ENCODE results near the gene KDR.

KDR gene

GRCh38 chr4:55123791-55124190, 1.6 kb downstream of the KDR start:
- DNase-seq (ENCODE audit: low read depth in 2 of 2) = no peak

GRCh38 chr4:55122235-55122634, 3.2 kb downstream of the KDR start:
- DNase-seq (ENCODE audit: low read depth in 2 of 2) = no peak

- no peak for DNase-seq (ENCODE audit: low read depth in 2 of 2)
Observed at GRCh38 chr4:55121246-55121645, 4.1 kb downstream of the KDR start.

- no peak for DNase-seq (ENCODE audit: low read depth in 2 of 2)
Observed at GRCh38 chr4:55118397-55118796, 7.0 kb downstream of the KDR start.

GRCh38 chr4:55117511-55117910, 7.9 kb downstream of the KDR start:
- DNase-seq (ENCODE audit: low read depth in 2 of 2) = no peak

GRCh38 chr4:55116450-55116849, 8.9 kb downstream of the KDR start:
- no peak for DNase-seq (ENCODE audit: low read depth in 2 of 2)

- no peak for DNase-seq (ENCODE audit: low read depth in 2 of 2)
Observed at GRCh38 chr4:55111601-55112000, 13.8 kb downstream of the KDR start.

- DNase-seq (ENCODE audit: low read depth in 2 of 2) = no peak
Observed at GRCh38 chr4:55110131-55110530, 15.3 kb downstream of the KDR start.

GRCh38 chr4:55107054-55107453, 18.3 kb downstream of the KDR start:
- no peak for DNase-seq (ENCODE audit: low read depth in 2 of 2)

- no peak for DNase-seq (ENCODE audit: low read depth in 2 of 2)
Observed at GRCh38 chr4:55103224-55103623, 22.2 kb downstream of the KDR start.

- DNase-seq (ENCODE audit: low read depth in 2 of 2) = no peak
Observed at GRCh38 chr4:55099816-55100215, 25.6 kb downstream of the KDR start.

GRCh38 chr4:55098456-55099204, 26.8 kb downstream of the KDR start:
- no peak for DNase-seq (ENCODE audit: low read depth in 2 of 2)

- DNase-seq (ENCODE audit: low read depth in 2 of 2) = no peak
Observed at GRCh38 chr4:55096619-55097018, 28.8 kb downstream of the KDR start.

- DNase-seq (ENCODE audit: low read depth in 2 of 2) = no peak
Observed at GRCh38 chr4:55096045-55096444, 29.4 kb downstream of the KDR start.

- DNase-seq (ENCODE audit: low read depth in 2 of 2) = no peak
Observed at GRCh38 chr4:55092504-55092903, 32.9 kb downstream of the KDR start.

- no peak for DNase-seq (ENCODE audit: low read depth in 2 of 2)
Observed at GRCh38 chr4:55089916-55090315, 35.5 kb downstream of the KDR start.

- no peak for DNase-seq (ENCODE audit: low read depth in 2 of 2)
Observed at GRCh38 chr4:55087913-55088260, 37.5 kb downstream of the KDR start.

- DNase-seq (ENCODE audit: low read depth in 2 of 2) = no peak
Observed at GRCh38 chr4:55087009-55087912, 38.1 kb downstream of the KDR start.

- no peak for DNase-seq (ENCODE audit: low read depth in 2 of 2)
Observed at GRCh38 chr4:55086578-55086977, 38.8 kb downstream of the KDR start.

GRCh38 chr4:55083735-55084134, 41.7 kb downstream of the KDR start:
- DNase-seq (ENCODE audit: low read depth in 2 of 2) = no peak

GRCh38 chr4:55082756-55083155, 42.6 kb downstream of the KDR start:
- no peak for DNase-seq (ENCODE audit: low read depth in 2 of 2)

GRCh38 chr4:55080174-55080865, 45.1 kb downstream of the KDR start:
- DNase-seq (ENCODE audit: low read depth in 2 of 2) = no peak

Measured in stimulated activated CD8-positive, alpha-beta memory T cell treated with anti-CD3 and anti-CD28 coated beads, Interleukin-2, amount 100 ng/mL, for 1 hour (primary cell).